Endothelial cell of umbilical vein (primary cell): ENCODE measurements around the gene NLE1. TPM values are rescaled to one million over a fixed set of nuclear protein-coding genes. Genes with fewer than 3 reads are reported as not detected.

Experiments used
- BruUV-seq: library from RNA; stranded (reverse); fragments of 400-500 nt; replicated peaks from 2 replicates; lab custom pipeline; 2021; lab: Mats Ljungman, UMichigan
- CTCF ChIA-PET: fragments of 300-600, 350-600 bp; sonication (Branson Sonifier 250); formaldehyde crosslinking; loops from one replicate; lab custom pipeline; 2021; ENCODE audit warnings: antibody characterized with exemption, inconsistent platforms; lab: Charles Lee
- POLR2A ChIA-PET: fragments of 300-600, 350-600 bp; sonication (Branson Sonifier 250); formaldehyde crosslinking; loops from one replicate; lab custom pipeline; 2021; ENCODE audit warnings: antibody characterized with exemption, inconsistent platforms; lab: Charles Lee
- DNase-seq: peaks from one replicate; pipeline ENCODE4 v3.0.0-alpha.2; 2011; ENCODE audit warnings: low read depth, low spot score
- FAIRE-seq: peaks from 2 replicates; lab custom pipeline; 2011; peaks lifted over from hg19 to GRCh38; lab: Jason Lieb, UNC
- H2AFZ ChIP-seq: 2 replicates; pipeline ENCODE4 v1.6.0; 2012; ENCODE audit warnings: low read depth, low read length, control low read depth, inconsistent platforms
- H3K27ac ChIP-seq: 2 replicates; pipeline ENCODE4 v1.5.1; 2011; ENCODE audit warnings: low read depth, mild to moderate bottlenecking, control low read depth, low read length, moderate library complexity; ENCODE audit not compliant: insufficient read depth
- H3K27me3 ChIP-seq, 2 experiments: 2 replicates each; pipeline versions ENCODE4 v1.6.0 to v1.6.1; 2011; ENCODE audit warnings: low read length in 2 of 2, mixed read lengths in 1 of 2; ENCODE audit not compliant: control insufficient read depth in 2 of 2, insufficient read depth in 2 of 2
- H3K36me3 ChIP-seq, 2 experiments: 2 replicates in 1 of 2; 3 replicates in 1 of 2; pipeline ENCODE4 v1.5.1; 2011; ENCODE audit warnings: low read length in 2 of 2, mild to moderate bottlenecking in 1 of 2, moderate library complexity in 1 of 2; ENCODE audit not compliant: control insufficient read depth in 2 of 2, insufficient read depth in 2 of 2; ENCODE audit errors: extremely low read depth in 1 of 2
- H3K4me1 ChIP-seq: 3 replicates; pipeline ENCODE4 v1.5.1; 2011; ENCODE audit warnings: mild to moderate bottlenecking, low read length; ENCODE audit not compliant: control insufficient read depth, insufficient read depth; ENCODE audit errors: extremely low read depth
- H3K4me2 ChIP-seq: 2 replicates; pipeline ENCODE4 v1.6.1; 2011; ENCODE audit warnings: low read length, control low read depth, mixed read lengths; ENCODE audit not compliant: insufficient read depth
- H3K4me3 ChIP-seq, 3 experiments: fragments of 200-600 bp in 1 of 3; sonication (generic), shearing (Covaris generic) in 1 of 3; replicated peaks in 1 of 3; 2 replicates each; pipeline ENCODE4 v1.5.1; 2011 to 2016; ENCODE audit warnings: control low read depth in 3 of 3, low read length in 3 of 3, mild to moderate bottlenecking in 2 of 3, inconsistent platforms in 1 of 3, low read depth in 1 of 3, moderate library complexity in 1 of 3; ENCODE audit not compliant: insufficient read depth in 1 of 3
- H3K79me2 ChIP-seq: 2 replicates; pipeline ENCODE4 v1.6.0; 2012; ENCODE audit warnings: low read length, inconsistent platforms; ENCODE audit not compliant: control insufficient read depth, insufficient read depth
- H3K9ac ChIP-seq: replicated peaks from 2 replicates; pipeline ENCODE3; 2011; ENCODE audit warnings: low read length, control low read depth; ENCODE audit not compliant: insufficient read depth; ENCODE audit errors: extremely low read depth
- H3K9me1 ChIP-seq: replicated peaks from 3 replicates; pipeline ENCODE4 v1.6.0; 2011; ENCODE audit warnings: mild to moderate bottlenecking, low read length; ENCODE audit not compliant: control insufficient read depth, insufficient read depth; ENCODE audit errors: extremely low read depth
- H3K9me3 ChIP-seq: replicated peaks from 2 replicates; pipeline ENCODE4 v1.5.1; 2012; ENCODE audit warnings: low read length, inconsistent platforms; ENCODE audit not compliant: control insufficient read depth, insufficient read depth
- H4K20me1 ChIP-seq: replicated peaks from 2 replicates; pipeline ENCODE3; 2011; ENCODE audit warnings: mild to moderate bottlenecking, low read length; ENCODE audit not compliant: control insufficient read depth, insufficient read depth; ENCODE audit errors: extremely low read depth
- EZH2 ChIP-seq: IDR thresholded peaks from 2 replicates; pipeline ENCODE4 v1.6.1; 2012; ENCODE audit warnings: borderline replicate concordance, low read depth, mild to moderate bottlenecking, moderate library complexity, low read length, inconsistent platforms; ENCODE audit not compliant: severe bottlenecking
- JUN ChIP-seq: IDR thresholded peaks from 2 replicates; pipeline ENCODE4 v1.6.1; 2011; ENCODE audit warnings: borderline replicate concordance, low read depth; ENCODE audit not compliant: insufficient read length, insufficient read depth
- POLR2A ChIP-seq: IDR thresholded peaks from 2 replicates; pipeline ENCODE4 v1.6.1; 2012; ENCODE audit warnings: low read depth, mild to moderate bottlenecking, control low read depth, low read length
- POLR2AphosphoS5 ChIP-seq: IDR thresholded peaks from 2 replicates; pipeline ENCODE4 v1.6.1; 2012; ENCODE audit warnings: low read depth, mild to moderate bottlenecking, control low read depth, low read length, moderate library complexity; ENCODE audit not compliant: insufficient read depth
- dilution Hi-C: fragments of 300-500 bp; cut with MboI; formaldehyde crosslinking; loops from one replicate; pipeline ENCODE4 v1.15.0; 2019; ENCODE audit warnings: low sequenced_read_pairs; ENCODE audit not compliant: extremely low pct_ligation_motif_present
- intact Hi-C: fragments of 100-400 bp; cut with micrococcal nuclease; formaldehyde crosslinking; loops from one replicate; pipeline ENCODE4 v1.10.0; 2022
- polyA plus RNA-seq, 4 experiments: library from polyadenylated mRNA; depleted of rRNA in 3 of 4; stranded (reverse) in 3 of 4; unstranded in 1 of 4; fragments of >200 nt; gene quantifications; 2 replicates each; pipeline versions ENCODE4 v1.2.1 to v1.2.3, GENCODE V29; 2011 to 2012; ENCODE audit warnings: missing spikeins in 1 of 4
- total RNA-seq: library from RNA; stranded (reverse); gene quantifications from 2 replicates; pipeline ENCODE4 v1.2.3, GENCODE V29; 2021
- TF ChIP-seq, protein P1 (sequence below), 2 donors: IDR thresholded peaks; 1 replicate in 1 of 2; 2 replicates in 1 of 2; pipeline ENCODE4 v1.5.1; 2011; ENCODE audit warnings: low read length in 2 of 2, mild to moderate bottlenecking in 2 of 2, moderate library complexity in 2 of 2, control low read depth in 1 of 2, inconsistent platforms in 1 of 2, low read depth in 1 of 2; ENCODE audit not compliant: insufficient read depth in 1 of 2; ENCODE audit errors: extremely low read depth in 1 of 2

NLE1 gene
- total and polyA plus RNA-seq, 2 donors (not counting 3 experiments of a cell fraction or from before 2014, with no cell fraction given) = 19.1 to 22.8 TPM

DNA sequence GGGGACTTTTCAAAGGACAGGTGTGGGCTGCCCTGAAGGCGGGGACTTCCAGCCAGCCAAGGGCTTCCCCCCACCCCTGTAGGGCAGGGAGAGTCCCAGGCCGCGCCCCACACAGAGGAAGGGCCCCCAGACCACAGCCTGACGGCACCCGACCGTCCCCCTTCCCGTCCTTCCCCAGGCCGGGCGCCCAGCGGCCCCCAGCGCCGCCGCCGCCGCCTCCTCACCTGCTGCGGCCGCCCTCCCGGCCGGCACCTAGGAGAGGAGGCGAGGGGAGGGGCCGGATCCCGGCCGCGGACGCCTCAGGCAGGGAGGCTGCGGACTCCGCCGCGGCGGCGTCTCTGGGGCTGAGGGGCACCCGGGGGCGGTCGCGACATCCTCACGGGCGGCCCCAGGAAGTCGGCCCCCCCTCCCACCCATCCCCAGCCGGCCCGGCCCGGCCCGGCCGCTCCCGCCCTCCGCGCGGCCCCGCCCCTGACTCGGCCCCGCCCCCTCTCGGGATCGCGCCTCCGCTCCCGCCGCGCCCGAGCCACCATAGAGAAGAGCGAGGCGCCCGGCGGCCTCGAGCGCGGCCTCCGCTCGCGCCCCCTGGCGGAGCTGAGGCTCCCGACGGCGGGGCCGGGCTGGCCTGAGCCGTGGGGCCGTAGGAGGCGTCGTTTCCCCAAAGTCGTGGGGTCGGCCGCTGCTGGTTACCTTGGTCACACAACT lies 53.1 kb downstream of the NLE1 start:
- dilution Hi-C loops (no loop called here), intact Hi-C loops (loop anchor here (1.0 kb wide), 5 partner anchors 26 to 108 kb away; partner anchors contain the start of genes RAD51D and RFFL)
- BruUV-seq = no TSS peak
- no peaks in the 10 kb centered on the region for H3K9me3 ChIP-seq
- CTCF ChIA-PET = interaction anchor here (0.9 to 2.1 kb wide), 28 partner anchors 9 to 546 kb away, joined by 3 to 34 read pairs (median 4); partner anchors contain the start of genes FNDC8, LIG3 and RFFL
- no peaks in the 10 kb centered on the region for H3K36me3 ChIP-seq
- peak; percentile 18 for FAIRE-seq
- no peaks in the 10 kb centered on the region for H3K9me1 ChIP-seq
- peaks cover 36% of the 10 kb centered on the region for H3K79me2 ChIP-seq
- no peaks in the 10 kb centered on the region for H4K20me1 ChIP-seq
- TF ChIP-seq POLR2AphosphoS5 (peak; percentile 53), POLR2A (peak; percentile 45), JUN (no peak), EZH2 (no peak)
- TF ChIP-seq, protein P1, sequence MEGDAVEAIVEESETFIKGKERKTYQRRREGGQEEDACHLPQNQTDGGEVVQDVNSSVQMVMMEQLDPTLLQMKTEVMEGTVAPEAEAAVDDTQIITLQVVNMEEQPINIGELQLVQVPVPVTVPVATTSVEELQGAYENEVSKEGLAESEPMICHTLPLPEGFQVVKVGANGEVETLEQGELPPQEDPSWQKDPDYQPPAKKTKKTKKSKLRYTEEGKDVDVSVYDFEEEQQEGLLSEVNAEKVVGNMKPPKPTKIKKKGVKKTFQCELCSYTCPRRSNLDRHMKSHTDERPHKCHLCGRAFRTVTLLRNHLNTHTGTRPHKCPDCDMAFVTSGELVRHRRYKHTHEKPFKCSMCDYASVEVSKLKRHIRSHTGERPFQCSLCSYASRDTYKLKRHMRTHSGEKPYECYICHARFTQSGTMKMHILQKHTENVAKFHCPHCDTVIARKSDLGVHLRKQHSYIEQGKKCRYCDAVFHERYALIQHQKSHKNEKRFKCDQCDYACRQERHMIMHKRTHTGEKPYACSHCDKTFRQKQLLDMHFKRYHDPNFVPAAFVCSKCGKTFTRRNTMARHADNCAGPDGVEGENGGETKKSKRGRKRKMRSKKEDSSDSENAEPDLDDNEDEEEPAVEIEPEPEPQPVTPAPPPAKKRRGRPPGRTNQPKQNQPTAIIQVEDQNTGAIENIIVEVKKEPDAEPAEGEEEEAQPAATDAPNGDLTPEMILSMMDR (IDR thresholded peaks at IDR 0.05; ENCODE audit: extremely low read depth in 1 of 2, insufficient read depth in 1 of 2, low read depth in 1 of 2, low read length in 2 of 2) = peak; percentile 76 to 77
- H2AFZ ChIP-seq = peak overlapping the region; percentile 98
- no peaks in the 10 kb centered on the region for H3K27me3 ChIP-seq
- H3K4me3 ChIP-seq = peak overlapping the region; percentile 65 to 81 (median 71)
- POLR2A ChIA-PET = no interaction called here
- peak overlapping the region; percentile 72 for H3K27ac ChIP-seq
- peak overlapping the region; percentile 82 for H3K4me2 ChIP-seq
- H3K9ac ChIP-seq = peak overlapping the region; percentile 78
- peak; percentile 73 for DNase-seq
- peaks cover 22% of the 10 kb centered on the region for H3K4me1 ChIP-seq
